ENCODE results near the gene PIK3CA.

DNA sequence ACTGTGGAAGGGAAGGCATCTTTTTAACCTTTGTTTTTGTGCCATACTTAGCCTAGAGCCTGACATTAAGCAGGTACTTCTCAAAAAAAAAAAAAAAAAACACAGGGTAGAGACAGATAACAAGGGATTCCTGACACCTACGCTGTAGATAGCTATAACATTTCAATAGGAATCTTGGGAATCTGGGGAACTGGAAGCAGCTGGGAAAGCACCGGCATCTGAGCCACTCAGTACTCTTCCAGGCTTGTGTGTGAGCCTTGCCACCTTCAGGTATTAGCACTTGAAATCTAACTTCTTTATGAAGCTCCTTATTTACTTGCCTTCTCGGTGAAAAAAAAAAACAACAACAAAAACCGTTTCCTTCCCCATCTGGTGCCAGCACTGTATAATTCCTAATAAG lies 46.8 kb downstream of the PIK3CA start:
- TF ChIP-seq POLR2A (IDR thresholded peaks at IDR 0.05; ENCODE audit: low read depth, low read length) (no peak), SPI1 (IDR thresholded peaks at IDR 0.05; ENCODE audit: low read depth, low read length) (no peak), POLR2AphosphoS5 (IDR thresholded peaks at IDR 0.05; ENCODE audit: low read depth, low read length) (no peak), TAF1 (IDR thresholded peaks at IDR 0.05; ENCODE audit: low read depth, low read length) (no peak)

Measured in GM12891 (cell line).